ENCODE results near the gene RNF26.

Gene RNF26

GRCh38 chr11:119316016-119316728, 18.2 kb upstream of the RNF26 start:
- no peak for DNase-seq

GRCh38 chr11:119316729-119317591, 17.4 kb upstream of the RNF26 start, which contains the start of gene MCAM:
Gene MCAM (minus strand): TSS chr11:119317130. CDS start chr11:119317101, 29 bp downstream.
- DNase-seq, result no peak

- no peak for DNase-seq
These were observed 16.6 kb upstream of the RNF26 start for GRCh38 chr11:119317592-119318239.

- peak; percentile 70 for DNase-seq
These were observed 15.8 kb upstream of the RNF26 start for GRCh38 chr11:119318240-119319135.

GRCh38 chr11:119319136-119319699, 15.1 kb upstream of the RNF26 start:
- no peak for DNase-seq

GRCh38 chr11:119319700-119320239, 14.6 kb upstream of the RNF26 start:
- DNase-seq, result no peak

GRCh38 chr11:119320240-119320775, 14.0 kb upstream of the RNF26 start:
- DNase-seq, result no peak

GRCh38 chr11:119320776-119321524, 13.4 kb upstream of the RNF26 start:
- peak; percentile 80 for DNase-seq

- no peak for DNase-seq
These were observed 12.0 kb upstream of the RNF26 start for GRCh38 chr11:119322360-119322739.

- DNase-seq, result no peak
These were observed 11.3 kb upstream of the RNF26 start for GRCh38 chr11:119322921-119323531.

GRCh38 chr11:119323532-119324033, 10.7 kb upstream of the RNF26 start:
- peak; percentile 79 for DNase-seq

GRCh38 chr11:119324189-119324588, 10.1 kb upstream of the RNF26 start:
- no peak for DNase-seq

- DNase-seq, result no peak
These were observed 5.0 kb upstream of the RNF26 start for GRCh38 chr11:119329320-119329719.

GRCh38 chr11:119330237-119330636, 4.1 kb upstream of the RNF26 start:
- no peak for DNase-seq

GRCh38 chr11:119332111-119332765, 2.1 kb upstream of the RNF26 start:
- DNase-seq, result no peak

- no peak for DNase-seq
These were observed 846 bp downstream of the RNF26 start for GRCh38 chr11:119335091-119335654.

GRCh38 chr11:119335655-119336543, 1.6 kb downstream of the RNF26 start:
- DNase-seq, result no peak

All from activated CD4-positive, alpha-beta T cell treated with anti-CD3 and anti-CD28 coated beads, Interleukin-10, Interleukin-2, amounts not matched to agents 100 ng/mL and 50 ng/mL, durations not matched to agents 16 hours and 8 hours (primary cell).